Activated CD8-positive, alpha-beta memory T cell treated with anti-CD3 and anti-CD28 coated beads, Interleukin-2, amount 50 U/mL, for 1 hour (primary cell): ENCODE measurements around the gene CAMK4.
A peak's percentile ranks its signal among the peaks of the same experiment; 100 is the strongest.

Source experiments
- DNase-seq: peaks from one replicate; pipeline ENCODE4 v3.0.0-alpha.2; 2020; ENCODE audit errors: extremely low read depth

Gene CAMK4

DNA sequence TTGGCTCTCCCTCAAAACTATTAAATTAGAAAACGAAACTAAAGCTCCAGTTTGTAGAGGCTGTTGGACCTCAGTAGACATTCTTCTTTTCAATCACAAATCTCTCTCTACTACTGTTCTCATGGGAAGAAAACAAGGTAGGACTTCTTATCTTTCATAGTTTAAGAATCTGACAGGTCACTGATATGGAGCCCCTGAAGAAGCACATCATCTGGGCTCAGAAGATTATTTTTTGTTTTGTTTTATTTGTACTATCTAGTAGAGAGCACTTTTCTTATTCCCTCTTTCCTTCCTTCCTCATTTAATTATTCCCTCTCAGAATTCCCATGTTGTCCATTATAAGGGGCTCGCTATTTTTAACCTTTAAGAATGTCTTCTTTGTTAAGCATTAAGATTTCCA lies 261.9 kb downstream of the CAMK4 start:
- DNase-seq, result no peak

DNA sequence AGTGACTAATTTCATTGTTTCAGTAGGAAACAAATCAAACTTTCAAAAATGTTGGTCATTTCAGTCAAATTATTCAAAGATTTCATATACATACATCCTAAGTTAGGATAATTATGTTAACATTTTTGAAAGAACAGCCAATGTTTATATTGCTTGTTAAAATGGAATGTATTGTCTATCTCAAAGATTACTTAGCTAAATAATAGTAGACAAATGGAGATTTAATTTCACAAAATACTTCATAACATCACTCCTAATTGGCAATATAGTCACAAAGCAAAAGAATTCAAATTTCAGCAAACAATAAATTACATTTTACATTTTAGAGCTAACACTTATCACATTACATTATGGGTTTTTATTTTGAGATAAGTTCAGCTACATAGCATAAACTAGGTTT lies 262.7 kb downstream of the CAMK4 start:
- no peak for DNase-seq

DNA sequence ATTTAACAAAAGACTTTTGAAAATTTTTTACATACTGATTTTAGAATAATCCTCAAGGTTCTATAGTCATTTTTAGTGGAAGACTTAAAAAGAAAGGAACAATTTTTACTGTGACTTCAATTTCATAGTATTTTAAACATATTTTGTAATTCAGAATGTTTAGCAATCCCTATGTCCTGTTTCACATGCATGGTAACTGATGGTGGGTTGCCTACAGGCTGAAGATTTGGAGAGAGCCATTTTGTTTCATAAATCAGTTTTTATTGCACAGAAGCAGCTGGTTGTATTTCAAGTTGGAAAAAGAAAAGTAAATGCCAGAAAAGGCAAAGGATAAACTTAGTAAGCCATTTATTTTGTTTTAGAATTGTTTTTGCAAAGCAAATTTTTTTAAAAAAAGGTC lies 264.2 kb downstream of the CAMK4 start:
- no peak for DNase-seq

DNA sequence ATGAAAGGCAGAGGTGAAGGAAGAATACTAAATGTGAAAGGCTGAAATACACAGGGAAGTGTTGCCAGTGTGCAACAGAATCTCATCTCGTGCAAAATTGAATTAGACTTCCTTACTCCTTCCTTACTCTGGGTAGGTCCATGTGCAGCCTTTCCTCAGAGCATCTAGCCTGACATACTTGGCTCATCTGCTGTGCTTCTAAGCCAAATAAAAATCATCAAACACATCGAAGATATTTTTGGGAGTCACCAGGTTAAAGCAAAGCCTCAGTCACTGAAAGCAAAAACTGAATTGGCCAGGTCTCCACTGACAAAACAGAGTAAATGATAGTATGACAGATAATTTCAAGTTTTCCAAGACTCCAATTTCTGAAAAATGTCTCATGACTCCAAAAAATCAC lies 268.8 kb downstream of the CAMK4 start:
- DNase-seq, result no peak

DNA sequence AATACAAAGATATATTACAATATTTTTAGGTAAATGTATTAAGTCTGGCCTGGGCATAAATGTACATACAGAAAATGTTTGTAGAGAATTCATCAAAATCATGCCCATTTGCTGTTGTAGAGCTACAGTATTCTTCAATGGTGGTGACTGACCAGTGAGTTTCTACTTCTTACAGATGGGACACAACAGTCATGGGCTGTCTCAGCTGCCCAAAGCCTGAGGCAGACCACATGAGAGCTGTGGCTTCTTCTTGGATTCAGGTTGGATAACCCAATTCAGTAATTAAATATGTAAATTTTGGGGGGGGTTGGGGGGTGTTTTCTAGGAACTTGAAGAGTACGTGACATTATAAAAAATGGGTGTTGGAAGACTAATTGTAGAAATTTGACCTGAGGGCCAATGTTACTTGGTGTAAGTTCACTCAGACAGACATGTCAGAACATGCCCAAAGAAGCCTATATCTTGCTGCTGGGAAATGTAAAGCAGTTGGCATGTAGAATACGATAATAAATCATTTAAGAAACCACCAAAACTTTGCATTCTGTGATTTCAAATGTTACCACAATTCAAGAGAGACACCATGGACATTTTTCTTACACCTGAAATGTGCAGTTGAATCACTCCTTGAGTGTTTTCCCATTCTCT lies 270.3 kb downstream of the CAMK4 start:
- DNase-seq, result no peak

DNA sequence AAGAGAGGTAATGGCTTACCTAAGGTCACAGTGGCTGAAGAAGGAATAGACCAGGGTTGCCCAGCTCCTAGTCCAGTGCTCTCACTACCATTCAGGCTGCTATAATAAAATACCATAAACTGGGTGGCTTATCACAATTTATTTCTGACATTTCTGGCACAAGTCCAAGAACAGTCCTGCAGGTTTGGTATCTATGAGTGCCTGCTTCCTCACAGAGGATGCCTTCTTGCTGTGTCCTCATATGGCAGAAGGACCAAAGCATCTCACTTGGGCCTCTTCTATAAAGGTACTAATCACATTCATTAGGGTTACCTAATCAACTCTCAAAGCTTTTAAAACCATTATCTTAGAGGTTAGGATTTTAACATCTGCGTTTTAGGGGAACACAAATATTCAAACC lies 271.0 kb downstream of the CAMK4 start:
- no peak for DNase-seq

DNA sequence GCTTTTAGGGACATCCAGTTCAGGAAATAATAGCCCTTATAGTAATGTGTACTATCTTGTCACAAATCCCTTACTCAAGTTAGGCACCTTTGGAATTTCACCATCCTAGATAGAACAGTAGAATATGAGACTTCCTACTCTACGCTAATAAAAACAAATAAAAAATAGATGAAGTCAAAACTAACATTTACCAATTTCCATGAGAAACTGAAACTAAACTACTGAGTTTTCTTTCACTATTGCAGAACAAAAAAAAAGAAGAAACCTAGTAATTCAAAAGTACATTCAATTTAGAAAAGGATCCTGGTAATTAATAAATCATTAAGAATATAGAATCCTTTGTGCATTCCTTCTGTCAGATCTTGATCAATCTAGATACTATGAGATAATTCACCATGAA lies 274.2 kb downstream of the CAMK4 start:
- DNase-seq, result no peak

DNA sequence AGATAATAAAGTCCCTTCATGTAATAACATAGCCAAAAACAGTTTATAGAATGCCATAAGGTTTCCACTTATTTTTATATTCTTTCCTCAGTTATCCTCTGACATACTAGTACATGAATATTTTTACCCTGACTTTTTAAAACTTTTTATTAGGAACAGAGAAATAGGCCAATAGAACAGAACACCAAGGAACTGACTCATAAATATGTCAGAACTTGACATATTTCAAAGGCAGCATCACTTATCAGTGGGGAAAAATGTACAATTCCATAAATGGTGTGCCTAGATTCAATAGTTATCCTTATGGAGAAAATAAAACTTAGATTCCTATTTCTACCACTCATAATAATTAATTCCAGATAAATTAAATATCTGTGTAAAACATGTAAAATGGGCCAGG lies 278.8 kb downstream of the CAMK4 start:
- DNase-seq, result no peak

DNA sequence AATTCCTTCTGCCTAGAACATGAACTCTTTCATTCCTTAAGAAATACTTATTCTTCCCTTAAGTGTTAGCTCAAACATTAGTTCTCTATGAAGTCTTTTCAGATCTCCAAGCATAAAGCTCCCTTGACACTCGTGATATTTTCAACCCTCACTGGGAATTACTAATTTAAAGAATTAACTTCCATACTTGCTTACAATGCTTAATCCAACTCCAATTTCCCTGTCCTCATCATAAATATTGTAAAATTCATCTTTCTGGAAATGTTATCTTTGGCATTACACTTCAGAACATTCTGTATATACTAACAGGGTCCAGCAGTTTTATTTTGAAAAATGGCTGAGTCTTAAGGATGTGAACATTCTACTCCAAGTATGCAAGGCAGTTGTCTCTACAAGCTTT lies 280.9 kb downstream of the CAMK4 start:
- DNase-seq, result no peak

DNA sequence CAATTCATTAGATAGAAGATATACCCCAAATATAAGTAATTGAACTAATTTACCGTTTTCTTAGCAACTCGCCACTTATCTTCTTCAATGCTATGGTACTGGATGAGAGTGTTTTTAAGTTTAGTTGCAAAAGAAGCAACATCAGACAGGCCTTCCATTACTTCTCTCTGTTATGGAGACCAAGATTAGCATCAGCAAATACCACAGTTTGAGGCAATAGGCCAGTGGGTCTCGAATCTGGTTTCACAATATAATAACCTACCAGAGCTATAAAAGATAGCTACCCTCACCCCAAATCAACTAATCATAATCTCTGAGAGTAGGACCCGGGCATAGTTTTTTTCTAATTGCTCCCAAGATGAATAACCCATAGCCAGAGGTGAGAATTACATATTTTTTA lies 283.1 kb downstream of the CAMK4 start:
- DNase-seq, result no peak

DNA sequence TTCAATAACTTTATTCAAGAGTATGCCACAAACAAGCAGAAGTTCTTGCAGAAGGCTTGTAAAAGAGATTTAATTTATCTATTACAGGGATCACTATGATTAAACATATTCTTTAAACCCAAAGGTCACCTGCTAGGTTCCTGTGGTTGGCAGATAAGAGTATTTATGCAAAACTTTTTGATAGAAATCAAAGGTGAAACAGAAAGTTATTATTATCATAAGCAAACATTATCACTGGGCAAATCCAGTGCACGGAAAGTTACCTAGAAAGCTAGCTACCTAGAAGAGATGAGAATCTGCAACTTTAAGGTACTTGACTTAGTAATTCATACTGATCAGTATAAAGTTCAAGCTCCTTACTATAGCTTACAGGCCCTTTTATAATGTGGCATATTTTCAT lies 284.9 kb downstream of the CAMK4 start:
- DNase-seq, result no peak

DNA sequence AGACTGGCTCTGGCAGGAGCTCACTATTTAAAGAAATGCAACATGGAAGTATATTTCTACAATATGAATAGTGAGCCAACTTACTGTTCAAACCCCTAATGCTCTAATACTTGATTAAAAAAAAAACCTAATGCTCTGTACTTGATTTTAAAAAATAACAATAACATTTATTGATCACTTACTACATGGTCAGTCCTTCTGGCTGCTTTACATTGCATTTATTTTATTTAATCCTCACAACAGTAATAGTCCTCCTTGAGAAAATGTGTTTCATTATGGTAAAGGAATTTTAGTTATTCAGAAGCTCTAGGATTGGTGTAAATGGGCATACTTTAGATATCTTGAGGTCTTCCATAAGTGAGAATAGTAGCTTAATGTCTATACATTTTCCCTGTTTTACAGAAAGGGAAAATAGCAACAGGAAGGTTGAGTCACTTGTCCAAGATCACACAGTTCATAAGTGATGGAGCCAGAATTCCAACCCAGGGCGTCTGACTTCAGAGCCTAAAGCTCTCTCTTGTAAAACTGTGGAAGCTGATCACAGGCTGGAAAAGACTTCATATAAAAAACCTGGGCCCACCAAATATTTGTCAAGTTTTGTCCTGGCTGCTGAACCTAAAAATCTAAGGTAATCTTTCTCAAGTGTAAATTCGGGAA lies 287.1 kb downstream of the CAMK4 start:
- DNase-seq, result no peak

DNA sequence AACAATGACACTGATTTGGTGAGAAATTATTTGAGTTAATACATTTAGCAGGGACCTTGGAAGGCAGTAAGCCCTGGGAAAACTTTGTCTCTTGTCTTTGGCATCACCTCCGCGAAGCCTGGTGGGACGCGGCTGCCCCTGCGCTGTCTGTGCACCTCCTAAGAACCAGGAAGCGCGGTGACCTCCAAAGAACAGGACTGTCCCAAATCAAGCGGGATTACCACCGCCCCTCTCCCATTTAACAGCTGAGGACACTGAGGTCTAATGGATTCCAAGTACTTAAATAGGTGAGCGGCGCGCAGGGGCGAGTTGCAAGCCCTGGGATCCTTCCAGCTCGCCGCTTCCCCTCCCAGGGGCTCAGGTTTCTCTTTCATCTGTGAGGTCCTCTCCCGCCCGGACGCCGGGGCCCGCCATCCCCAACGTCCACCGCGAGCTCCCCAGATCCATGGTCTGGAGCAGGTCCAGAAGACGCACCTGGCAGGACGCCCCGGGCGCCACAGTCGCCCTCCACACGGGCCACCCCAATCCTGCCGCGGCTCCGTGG lies 287.7 kb downstream of the CAMK4 start:
- DNase-seq, result no peak

DNA sequence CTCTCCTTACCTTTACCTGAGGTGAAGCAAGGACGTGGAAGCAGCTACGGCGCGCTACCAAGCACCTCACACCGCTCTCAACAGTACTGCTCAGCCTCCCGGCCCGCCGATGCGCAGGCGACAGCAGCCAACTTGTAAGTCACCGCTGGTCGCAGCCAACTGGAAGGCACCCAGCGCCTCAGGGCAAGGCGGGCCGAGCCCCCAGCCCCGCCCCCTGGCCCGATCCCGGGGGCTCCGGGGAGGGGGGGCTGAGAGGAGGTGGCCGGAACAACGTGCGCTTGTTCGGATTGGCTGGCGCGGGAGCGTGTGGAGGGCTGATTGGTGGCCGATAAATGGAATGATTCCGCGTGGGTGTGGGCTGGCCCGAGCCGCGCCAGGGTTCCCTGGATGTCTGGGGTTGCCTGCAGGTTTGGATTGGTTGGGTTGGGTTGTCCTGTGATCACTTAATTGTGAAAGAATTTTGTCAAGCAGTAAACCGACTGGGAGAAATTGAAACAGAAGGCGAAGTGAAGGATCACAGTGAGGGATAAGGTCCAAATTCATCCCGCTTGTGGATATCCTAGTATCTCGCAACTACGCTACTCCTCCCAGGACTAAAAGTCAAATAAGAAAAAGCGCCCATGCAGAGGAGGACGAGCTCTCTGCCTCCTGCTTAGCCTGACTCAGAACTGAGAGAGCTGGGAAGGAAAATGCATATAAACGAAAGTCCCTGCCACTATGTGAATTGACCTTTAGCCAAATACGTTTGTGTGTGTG lies 288.4 kb downstream of the CAMK4 start, which contains the start of gene STARD4:
Gene STARD4 (minus strand): TSS at position 161 of the 756 bp plus-strand sequence. CDS start 5,102 bp downstream, outside the sequence.
- DNase-seq, result peak; percentile 92

DNA sequence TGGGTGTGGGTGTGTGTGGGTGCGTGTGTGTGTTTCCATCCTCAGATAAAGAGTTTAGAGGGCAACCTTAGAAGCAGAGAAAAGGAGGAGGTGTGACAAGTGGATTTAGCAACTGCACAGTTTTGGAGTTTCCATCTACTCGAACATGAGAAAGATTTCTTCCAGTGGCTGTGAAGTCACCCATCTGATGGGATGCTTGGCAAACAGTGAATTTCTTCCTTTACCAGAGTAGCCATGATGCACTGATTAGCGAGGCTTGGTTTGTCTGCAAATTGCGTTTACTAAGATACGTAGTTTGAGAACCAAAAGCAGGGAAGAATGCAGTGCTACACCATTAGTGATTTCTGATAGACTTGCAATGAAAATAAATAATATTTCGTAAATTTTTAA lies 288.9 kb downstream of the CAMK4 start:
- no peak for DNase-seq

DNA sequence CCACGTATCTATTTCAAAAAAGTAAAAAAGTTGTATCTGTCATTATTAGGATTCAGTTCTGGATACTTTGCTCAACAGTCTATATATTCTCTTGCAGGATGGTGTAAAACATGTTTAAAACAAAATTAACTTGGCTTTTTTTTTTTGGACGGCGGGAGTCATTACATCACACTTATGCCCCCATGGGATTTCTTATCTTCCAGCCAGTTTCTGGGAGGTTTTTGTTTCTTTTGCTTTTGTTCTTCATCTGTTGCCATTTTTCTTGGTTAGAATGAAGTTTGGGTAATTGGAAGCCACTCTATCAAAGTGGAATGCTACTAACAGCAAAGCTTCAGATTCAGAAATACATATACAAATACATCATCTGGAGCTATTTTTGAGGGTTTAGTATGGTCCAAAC lies 289.9 kb downstream of the CAMK4 start:
- DNase-seq, result no peak

DNA sequence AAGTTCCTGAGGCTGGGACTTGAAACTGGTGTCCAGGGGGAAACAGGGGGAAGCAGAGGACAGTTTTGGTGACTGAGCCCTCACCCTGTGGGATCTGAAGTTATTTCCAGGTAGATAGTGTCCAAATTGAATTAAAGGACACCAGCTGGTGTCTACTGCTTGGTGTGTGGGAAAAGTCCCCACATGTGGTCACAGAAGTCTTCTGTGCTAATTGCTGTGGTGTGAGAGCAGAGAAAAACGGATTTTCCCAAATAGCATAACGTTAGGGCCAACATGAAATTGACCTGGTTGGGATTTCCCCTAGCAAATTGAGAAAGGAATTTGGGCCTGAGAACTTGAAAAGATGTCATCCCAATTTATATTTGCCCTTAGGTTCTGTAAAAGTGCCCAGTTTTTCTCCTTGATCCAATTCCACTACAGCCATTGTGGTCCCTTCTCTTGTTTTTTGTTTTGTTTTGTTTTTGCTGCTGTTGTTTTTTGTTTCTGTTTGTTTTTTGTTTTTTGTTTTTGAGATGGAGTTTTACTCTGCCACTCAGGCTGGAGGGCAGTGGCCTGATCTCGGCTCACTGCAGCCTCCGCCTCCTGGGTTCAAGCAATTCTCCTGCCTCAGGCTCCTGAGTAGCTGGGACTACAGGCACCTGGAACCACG lies 293.8 kb downstream of the CAMK4 start:
- no peak for DNase-seq

DNA sequence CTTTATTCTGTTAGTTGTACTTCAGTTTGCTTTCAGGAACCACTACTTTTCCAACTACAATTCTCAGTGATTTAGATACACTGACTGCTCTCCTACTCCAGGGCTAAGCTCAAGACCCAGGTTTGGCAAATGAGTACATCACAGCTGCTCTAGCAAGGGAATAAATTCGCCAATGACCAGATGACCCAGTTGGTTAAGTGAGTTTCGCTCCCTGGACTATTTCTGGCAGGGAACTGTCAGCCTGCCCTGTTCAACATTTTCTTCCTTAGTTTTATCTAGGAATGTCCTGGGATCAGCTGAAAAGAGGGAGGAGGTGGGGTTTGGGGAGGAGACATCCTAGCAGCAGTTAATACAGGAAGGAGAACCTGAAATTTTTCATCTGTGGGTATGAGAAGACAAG lies 294.6 kb downstream of the CAMK4 start:
- no peak for DNase-seq

DNA sequence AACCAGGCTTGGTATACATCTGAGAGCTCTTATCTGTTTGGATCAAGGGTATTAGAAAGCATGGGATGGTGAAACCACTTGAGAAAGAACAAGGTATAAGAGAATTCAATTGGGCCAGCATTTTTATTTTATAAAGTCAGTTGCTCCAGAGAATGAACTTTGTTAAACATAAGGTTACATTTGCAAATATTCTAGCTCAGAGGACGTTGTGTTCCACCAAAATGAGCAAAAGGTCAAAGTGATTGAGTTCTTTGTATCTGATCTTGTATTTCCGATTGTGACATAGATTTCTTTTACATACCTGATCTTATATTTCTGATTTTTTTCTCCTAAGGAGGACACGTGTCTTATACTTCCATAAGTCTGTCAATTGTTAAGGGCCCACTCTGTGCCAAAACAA lies 296.7 kb downstream of the CAMK4 start:
- no peak for DNase-seq

DNA sequence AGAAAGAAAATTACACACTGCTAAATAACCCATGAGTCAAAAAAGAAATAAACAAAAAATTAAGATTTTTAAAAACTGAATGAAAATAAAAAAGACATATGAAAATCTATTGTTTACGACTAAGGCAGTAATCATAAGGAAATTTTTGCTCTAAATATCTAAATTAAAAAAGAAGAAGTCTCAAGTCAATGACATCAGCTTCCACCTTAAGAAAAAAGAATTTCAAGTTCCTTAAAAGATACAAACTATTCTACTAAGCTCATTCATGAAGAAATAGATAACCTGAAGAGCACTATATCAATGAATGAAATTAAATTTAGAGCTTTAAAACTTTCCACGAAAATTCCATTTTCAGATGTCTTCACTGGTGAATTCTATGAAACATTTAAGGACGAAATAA lies 303.9 kb downstream of the CAMK4 start:
- DNase-seq, result no peak

DNA sequence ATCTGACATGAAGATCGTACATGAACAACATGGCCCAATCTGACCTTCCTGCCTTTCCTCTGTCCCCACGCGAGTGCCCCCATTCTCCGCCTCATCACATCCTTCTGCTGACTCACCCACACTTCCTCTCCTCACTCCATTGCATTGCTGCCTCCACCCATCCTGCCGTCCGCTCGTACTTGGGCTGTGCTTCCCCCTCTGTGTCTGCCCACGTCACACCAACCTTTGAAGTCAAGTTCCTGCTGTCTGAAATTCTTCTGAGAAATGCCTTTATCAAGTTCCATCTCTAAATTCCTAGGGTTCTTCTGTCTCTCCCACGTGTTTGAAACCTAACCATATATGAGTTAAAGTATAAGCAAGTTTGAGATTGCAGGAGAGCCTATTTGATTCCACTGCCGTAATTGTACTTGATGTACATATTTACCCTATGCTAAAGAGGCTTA lies 306.1 kb downstream of the CAMK4 start:
- DNase-seq, result peak; percentile 85

DNA sequence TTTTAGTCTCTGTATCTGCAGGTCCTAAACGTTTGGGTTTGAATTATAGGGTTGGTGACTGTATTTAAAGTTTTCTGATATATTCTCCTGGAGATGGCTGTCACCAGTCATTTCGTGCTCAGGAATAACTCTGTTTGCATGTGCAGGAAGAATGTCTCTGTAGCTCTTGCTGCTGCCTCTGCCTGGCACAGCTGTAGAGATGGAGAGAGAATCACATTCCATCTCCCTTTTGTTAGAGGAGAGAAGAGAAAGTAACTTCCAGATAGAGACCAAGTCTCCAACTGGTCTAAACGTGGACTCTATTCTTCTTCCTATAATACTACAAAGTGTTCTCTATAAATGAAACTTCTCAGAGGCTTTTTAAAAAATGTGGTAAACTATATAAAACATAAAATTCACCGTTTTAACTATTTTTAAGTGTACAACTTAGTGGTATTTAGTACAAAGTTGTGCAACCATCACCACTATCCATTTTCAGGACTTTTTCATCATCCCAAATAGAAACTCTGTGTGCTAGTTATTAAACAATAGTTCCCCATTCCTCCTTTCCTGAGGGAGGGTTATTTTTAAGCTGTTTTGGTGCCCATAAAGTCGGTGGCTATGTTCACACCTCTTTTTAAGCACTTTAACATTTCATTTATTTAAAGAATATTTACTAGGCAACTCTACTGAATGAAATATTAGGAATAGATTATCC lies 308.9 kb downstream of the CAMK4 start:
- DNase-seq, result no peak
